ENCODE data around the gene LRP1B.

Gene LRP1B

DNA sequence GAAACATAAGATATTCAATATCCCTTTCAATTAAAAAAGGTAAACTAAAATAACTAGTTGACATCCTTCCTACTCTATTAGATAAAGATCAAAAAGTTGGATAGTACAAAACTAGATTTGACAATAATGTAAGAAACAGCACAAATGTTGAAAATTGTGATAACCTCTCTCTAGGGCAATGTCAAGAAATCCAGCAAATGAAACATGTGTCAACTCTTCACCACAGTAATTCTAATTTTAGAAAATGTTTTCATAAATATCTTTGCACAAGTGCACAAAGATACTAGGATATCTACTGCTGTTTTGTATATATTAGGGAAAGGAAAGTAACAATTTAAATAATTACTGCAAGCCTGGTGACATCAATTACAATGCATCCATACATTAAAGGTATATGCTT lies 1220.1 kb downstream of the LRP1B start:
- Histone ChIP-seq H3K9me3 (replicated peaks; ENCODE audit: insufficient read depth, low read length) (no peaks in the 10 kb centered on the region), H3K36me3 (replicated peaks; ENCODE audit: insufficient read depth, low read length) (no peaks in the 10 kb centered on the region), H3K4me1 (ENCODE audit: low read length) (no peaks in the 10 kb centered on the region), H3K9ac (ENCODE audit: low read length) (no peak overlapping the region), H3F3A (ENCODE audit: insufficient read depth, low read length) (no peaks in the 10 kb centered on the region), H3K4me3 (ENCODE audit: low read length) (no peak overlapping the region), H3K4me2 (ENCODE audit: low read depth, low read length) (no peak overlapping the region), H4K20me1 (ENCODE audit: insufficient read depth, low read length) (no peaks in the 10 kb centered on the region), H3K27me3 (replicated peaks; ENCODE audit: insufficient read depth, low read length) (no peaks in the 10 kb centered on the region), H3K27ac (ENCODE audit: low read length) (no peak overlapping the region), H2AFZ (ENCODE audit: low read length) (no peak overlapping the region), H3K79me2 (ENCODE audit: low read length) (no peaks in the 10 kb centered on the region), H3K9me2 (replicated peaks; ENCODE audit: insufficient read depth, low read length) (no peaks in the 10 kb centered on the region)
- DNase-seq: no peak
- TF ChIP-seq, protein P1, sequence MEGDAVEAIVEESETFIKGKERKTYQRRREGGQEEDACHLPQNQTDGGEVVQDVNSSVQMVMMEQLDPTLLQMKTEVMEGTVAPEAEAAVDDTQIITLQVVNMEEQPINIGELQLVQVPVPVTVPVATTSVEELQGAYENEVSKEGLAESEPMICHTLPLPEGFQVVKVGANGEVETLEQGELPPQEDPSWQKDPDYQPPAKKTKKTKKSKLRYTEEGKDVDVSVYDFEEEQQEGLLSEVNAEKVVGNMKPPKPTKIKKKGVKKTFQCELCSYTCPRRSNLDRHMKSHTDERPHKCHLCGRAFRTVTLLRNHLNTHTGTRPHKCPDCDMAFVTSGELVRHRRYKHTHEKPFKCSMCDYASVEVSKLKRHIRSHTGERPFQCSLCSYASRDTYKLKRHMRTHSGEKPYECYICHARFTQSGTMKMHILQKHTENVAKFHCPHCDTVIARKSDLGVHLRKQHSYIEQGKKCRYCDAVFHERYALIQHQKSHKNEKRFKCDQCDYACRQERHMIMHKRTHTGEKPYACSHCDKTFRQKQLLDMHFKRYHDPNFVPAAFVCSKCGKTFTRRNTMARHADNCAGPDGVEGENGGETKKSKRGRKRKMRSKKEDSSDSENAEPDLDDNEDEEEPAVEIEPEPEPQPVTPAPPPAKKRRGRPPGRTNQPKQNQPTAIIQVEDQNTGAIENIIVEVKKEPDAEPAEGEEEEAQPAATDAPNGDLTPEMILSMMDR (IDR thresholded peaks at IDR 0.05; ENCODE audit: low read length): no peak
- TF ChIP-seq EZH2 (optimal IDR thresholded peaks at IDR 0.05; ENCODE audit: low read depth, low read length) (no peak), EZH2phosphoT487 (IDR thresholded peaks at IDR 0.05; ENCODE audit: low read length) (no peak)

DNA sequence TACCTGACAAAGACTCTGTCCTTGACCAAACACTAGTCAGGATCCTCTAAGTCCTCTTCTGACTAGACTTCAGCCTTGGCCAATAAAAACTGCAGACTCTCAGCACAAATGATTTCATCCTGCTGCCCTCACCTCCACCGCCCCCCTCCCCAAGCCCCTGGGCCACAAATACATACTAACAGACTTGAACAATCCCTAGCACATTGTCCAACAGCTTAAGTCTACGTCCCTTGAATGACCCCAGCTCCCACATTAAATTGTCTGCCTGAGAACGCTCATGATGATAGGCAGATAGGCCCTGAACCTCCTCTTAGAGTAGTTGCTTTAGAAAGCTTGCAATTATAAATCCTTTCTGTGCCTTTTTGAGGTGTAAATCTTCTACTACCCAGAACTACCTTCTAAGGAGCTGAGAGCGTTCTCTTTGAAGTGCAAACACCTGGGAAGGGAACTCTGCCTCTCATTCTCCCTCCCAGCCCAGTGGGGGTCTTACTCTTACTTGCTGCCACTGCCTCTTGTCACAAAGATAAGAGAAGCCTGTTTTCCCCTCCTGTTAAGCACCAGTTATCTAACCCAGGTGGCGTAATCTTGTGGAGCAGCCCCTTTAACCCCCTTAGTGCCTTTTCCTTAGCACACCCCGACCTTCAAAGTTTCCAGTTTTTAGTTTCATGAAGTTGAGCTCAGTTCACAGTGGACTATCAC lies 1225.6 kb downstream of the LRP1B start:
- Histone ChIP-seq H3K9ac (ENCODE audit: low read length) (no peak overlapping the region), H3K9me2 (replicated peaks; ENCODE audit: insufficient read depth, low read length) (no peaks in the 10 kb centered on the region), H3K27me3 (replicated peaks; ENCODE audit: insufficient read depth, low read length) (no peaks in the 10 kb centered on the region), H3K9me3 (replicated peaks; ENCODE audit: insufficient read depth, low read length) (no peaks in the 10 kb centered on the region), H3K4me2 (ENCODE audit: low read depth, low read length) (no peak overlapping the region), H3K4me1 (ENCODE audit: low read length) (no peaks in the 10 kb centered on the region), H3F3A (ENCODE audit: insufficient read depth, low read length) (no peaks in the 10 kb centered on the region), H3K27ac (ENCODE audit: low read length) (no peak overlapping the region), H3K4me3 (ENCODE audit: low read length) (no peak overlapping the region), H2AFZ (ENCODE audit: low read length) (no peak overlapping the region), H3K79me2 (ENCODE audit: low read length) (no peaks in the 10 kb centered on the region), H3K36me3 (replicated peaks; ENCODE audit: insufficient read depth, low read length) (no peaks in the 10 kb centered on the region), H4K20me1 (ENCODE audit: insufficient read depth, low read length) (no peaks in the 10 kb centered on the region)
- no peak for DNase-seq
- no peak for TF ChIP-seq EZH2 (optimal IDR thresholded peaks at IDR 0.05; ENCODE audit: low read depth, low read length)
- TF ChIP-seq EZH2phosphoT487 (IDR thresholded peaks at IDR 0.05; ENCODE audit: low read length): no peak
- TF ChIP-seq, protein P1 (IDR thresholded peaks at IDR 0.05; ENCODE audit: low read length): no peak

DNA sequence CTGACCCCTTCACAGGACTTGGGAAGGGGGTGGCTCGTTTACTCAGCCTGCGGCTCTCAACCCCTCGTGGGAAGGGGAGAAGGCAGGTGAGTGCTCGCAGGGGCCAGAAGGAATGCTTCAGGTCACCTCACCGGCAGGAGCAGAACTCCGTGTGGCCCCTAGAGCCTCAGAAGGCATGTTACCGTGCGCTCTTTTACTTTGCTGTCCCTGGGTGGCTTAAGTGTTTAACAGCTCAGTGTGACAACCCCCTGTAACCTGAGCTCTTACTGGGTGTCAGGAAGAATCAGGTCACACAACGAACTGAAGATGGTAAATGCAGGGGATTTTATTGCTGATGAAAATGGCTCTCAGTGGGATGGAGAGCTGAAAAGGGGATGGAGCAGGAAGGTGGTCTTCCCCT lies 1235.4 kb downstream of the LRP1B start:
- Histone ChIP-seq H3K9ac (ENCODE audit: low read length) (no peak overlapping the region), H3K27ac (ENCODE audit: low read length) (no peak overlapping the region), H3K27me3 (replicated peaks; ENCODE audit: insufficient read depth, low read length) (no peaks in the 10 kb centered on the region), H3F3A (ENCODE audit: insufficient read depth, low read length) (no peaks in the 10 kb centered on the region), H3K9me3 (replicated peaks; ENCODE audit: insufficient read depth, low read length) (no peaks in the 10 kb centered on the region), H3K4me1 (ENCODE audit: low read length) (no peaks in the 10 kb centered on the region), H3K79me2 (ENCODE audit: low read length) (no peaks in the 10 kb centered on the region), H3K4me2 (ENCODE audit: low read depth, low read length) (no peak overlapping the region), H2AFZ (ENCODE audit: low read length) (no peak overlapping the region), H3K9me2 (replicated peaks; ENCODE audit: insufficient read depth, low read length) (no peaks in the 10 kb centered on the region), H3K4me3 (ENCODE audit: low read length) (no peak overlapping the region), H4K20me1 (ENCODE audit: insufficient read depth, low read length) (no peaks in the 10 kb centered on the region), H3K36me3 (replicated peaks; ENCODE audit: insufficient read depth, low read length) (no peaks in the 10 kb centered on the region)
- DNase-seq: no peak
- TF ChIP-seq EZH2 (optimal IDR thresholded peaks at IDR 0.05; ENCODE audit: low read depth, low read length) (no peak), EZH2phosphoT487 (IDR thresholded peaks at IDR 0.05; ENCODE audit: low read length) (no peak)
- TF ChIP-seq, protein P1 (IDR thresholded peaks at IDR 0.05; ENCODE audit: low read length): no peak
